Measurements from ENCODE around the gene IFT122. TPM values are rescaled to one million over a fixed set of nuclear protein-coding genes. Genes with fewer than 3 reads are reported as not detected.
"Not testable (repeated sequence)": the region's sequence is repeated elsewhere in the genome, so short reads cannot be mapped to it uniquely, and the experiment has no call there.

Gene IFT122
- total RNA-seq, 1 experiment from 2014 or later: 30.0 TPM

DNA sequence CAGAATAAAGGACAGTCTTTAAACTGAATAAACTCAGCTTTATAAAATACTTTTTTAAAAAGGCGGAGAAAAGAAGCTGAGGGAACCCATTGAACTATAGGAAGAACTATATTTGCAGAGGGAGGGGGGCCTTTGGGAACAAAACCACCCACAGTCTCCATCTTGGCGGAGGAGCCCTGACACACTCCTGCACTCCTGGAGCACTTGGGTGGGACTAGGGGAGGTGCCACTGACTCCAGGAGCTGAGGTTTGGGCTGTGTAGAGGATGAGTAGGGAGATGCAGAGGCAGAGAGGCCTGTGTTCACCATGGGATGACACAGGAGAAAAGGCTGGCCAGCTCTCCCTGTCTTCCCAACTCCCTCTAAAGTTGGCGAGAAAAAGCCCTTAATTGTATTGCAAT lies 35.8 kb downstream of the IFT122 start:
- TF ChIP-seq, protein P1, sequence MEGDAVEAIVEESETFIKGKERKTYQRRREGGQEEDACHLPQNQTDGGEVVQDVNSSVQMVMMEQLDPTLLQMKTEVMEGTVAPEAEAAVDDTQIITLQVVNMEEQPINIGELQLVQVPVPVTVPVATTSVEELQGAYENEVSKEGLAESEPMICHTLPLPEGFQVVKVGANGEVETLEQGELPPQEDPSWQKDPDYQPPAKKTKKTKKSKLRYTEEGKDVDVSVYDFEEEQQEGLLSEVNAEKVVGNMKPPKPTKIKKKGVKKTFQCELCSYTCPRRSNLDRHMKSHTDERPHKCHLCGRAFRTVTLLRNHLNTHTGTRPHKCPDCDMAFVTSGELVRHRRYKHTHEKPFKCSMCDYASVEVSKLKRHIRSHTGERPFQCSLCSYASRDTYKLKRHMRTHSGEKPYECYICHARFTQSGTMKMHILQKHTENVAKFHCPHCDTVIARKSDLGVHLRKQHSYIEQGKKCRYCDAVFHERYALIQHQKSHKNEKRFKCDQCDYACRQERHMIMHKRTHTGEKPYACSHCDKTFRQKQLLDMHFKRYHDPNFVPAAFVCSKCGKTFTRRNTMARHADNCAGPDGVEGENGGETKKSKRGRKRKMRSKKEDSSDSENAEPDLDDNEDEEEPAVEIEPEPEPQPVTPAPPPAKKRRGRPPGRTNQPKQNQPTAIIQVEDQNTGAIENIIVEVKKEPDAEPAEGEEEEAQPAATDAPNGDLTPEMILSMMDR (IDR thresholded peaks at IDR 0.05; ENCODE audit: insufficient read depth in 1 of 2, low read depth in 1 of 2, low read length in 1 of 2, severe bottlenecking in 1 of 2, unreplicated experiment in 1 of 2): no peak
- ChIA-PET POLR2A (no interaction called here), CTCF (no interaction called here)
- no peaks in the 10 kb centered on the region for H3K4me1 Mint-ChIP-seq (ENCODE audit: low read depth, unreplicated experiment)
- H3K27me3 ChIP-seq (replicated peaks; ENCODE audit: control insufficient read depth, insufficient read depth, low read length): no peaks in the 10 kb centered on the region
- no peaks in the 10 kb centered on the region for H3K36me3 ChIP-seq (ENCODE audit: control insufficient read depth, insufficient read depth, low read length)
- intact Hi-C loops (cut with micrococcal nuclease; ENCODE audit: unreplicated experiment): no loop called here
- H3K36me3 Mint-ChIP-seq (ENCODE audit: insufficient read depth, unreplicated experiment): peaks cover 12% of the 10 kb centered on the region
- no peak overlapping the region for H3K4me3 ChIP-seq (ENCODE audit: low read depth, low read length)
- H3K4me3 Mint-ChIP-seq (ENCODE audit: unreplicated experiment): no peak overlapping the region
- H3K27ac Mint-ChIP-seq (ENCODE audit: unreplicated experiment): no peak overlapping the region
- no TSS peak for BruUV-seq (replicated peaks)
- H3K27me3 Mint-ChIP-seq (ENCODE audit: insufficient read depth, unreplicated experiment): no peaks in the 10 kb centered on the region
- DNase-seq: no peak
- no peaks in the 10 kb centered on the region for H3K9me3 Mint-ChIP-seq (ENCODE audit: unreplicated experiment)
- no peaks in the 10 kb centered on the region for H3K4me1 ChIP-seq
- no peaks in the 10 kb centered on the region for H3K9me3 ChIP-seq

DNA sequence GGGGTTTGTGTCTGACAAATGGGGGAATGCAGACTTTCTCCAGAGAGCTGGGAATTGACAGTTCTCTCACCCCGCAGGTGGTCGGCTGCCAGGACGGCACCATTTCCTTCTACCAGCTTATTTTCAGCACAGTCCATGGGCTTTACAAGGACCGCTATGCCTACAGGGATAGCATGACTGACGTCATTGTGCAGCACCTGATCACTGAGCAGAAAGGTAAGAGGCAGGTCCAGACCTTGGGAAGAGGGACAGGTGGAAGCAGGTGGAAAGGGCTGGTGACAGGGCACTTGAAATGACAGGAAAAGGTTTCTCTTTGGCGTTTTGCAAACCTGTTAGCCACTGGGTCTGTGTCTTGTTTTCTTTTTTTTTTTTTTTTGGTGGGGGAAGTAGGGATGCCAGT lies 36.6 kb downstream of the IFT122 start:
- no peaks in the 10 kb centered on the region for H3K27me3 ChIP-seq (replicated peaks; ENCODE audit: control insufficient read depth, insufficient read depth, low read length)
- no peak overlapping the region for H3K27ac Mint-ChIP-seq (ENCODE audit: unreplicated experiment)
- TF ChIP-seq, protein P1 (IDR thresholded peaks at IDR 0.05; ENCODE audit: insufficient read depth in 1 of 2, low read depth in 1 of 2, low read length in 1 of 2, severe bottlenecking in 1 of 2, unreplicated experiment in 1 of 2): no peak
- intact Hi-C loops (cut with micrococcal nuclease; ENCODE audit: unreplicated experiment): no loop called here
- ChIA-PET CTCF (interaction anchor here (0.7 kb wide), 1 partner anchor 326 kb away, joined by 3 read pairs; no protein-coding TSS in a partner anchor), POLR2A (no interaction called here)
- no peak overlapping the region for H3K4me3 Mint-ChIP-seq (ENCODE audit: unreplicated experiment)
- H3K9me3 Mint-ChIP-seq (ENCODE audit: unreplicated experiment): no peaks in the 10 kb centered on the region
- H3K27me3 Mint-ChIP-seq (ENCODE audit: insufficient read depth, unreplicated experiment): no peaks in the 10 kb centered on the region
- H3K9me3 ChIP-seq: no peaks in the 10 kb centered on the region
- no TSS peak for BruUV-seq (replicated peaks)
- H3K36me3 ChIP-seq (ENCODE audit: control insufficient read depth, insufficient read depth, low read length): no peaks in the 10 kb centered on the region
- no peaks in the 10 kb centered on the region for H3K4me1 ChIP-seq
- H3K4me1 Mint-ChIP-seq (ENCODE audit: low read depth, unreplicated experiment): no peaks in the 10 kb centered on the region
- H3K4me3 ChIP-seq (ENCODE audit: low read depth, low read length): no peak overlapping the region
- H3K36me3 Mint-ChIP-seq (ENCODE audit: insufficient read depth, unreplicated experiment): peaks cover 12% of the 10 kb centered on the region
- DNase-seq: no peak

DNA sequence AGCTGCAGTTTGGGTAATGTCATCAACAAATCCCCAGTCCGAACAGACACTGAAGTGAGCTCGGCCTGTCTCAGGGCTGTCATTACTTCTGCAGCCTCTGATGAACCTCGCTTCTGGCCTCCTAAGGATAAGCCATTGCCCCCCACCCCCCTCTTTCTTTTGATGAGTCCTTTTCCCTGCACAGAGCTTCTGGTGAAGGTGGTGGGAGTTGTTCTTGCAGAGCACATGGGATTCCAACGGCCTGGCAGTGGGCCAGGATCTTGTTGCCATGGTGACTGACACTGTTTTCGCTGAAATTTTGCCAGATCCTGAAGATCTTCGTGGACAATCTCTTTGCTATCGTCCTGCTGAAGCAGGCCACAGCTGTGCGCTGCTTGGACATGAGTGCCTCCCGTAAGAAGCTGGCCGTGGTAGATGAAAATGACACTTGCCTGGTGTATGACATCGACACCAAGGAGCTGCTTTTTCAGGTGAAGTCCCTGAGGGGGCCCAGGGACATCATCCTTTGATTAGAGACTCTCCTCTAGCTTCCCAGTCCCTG lies 41.3 kb downstream of the IFT122 start:
- H3K9me3 Mint-ChIP-seq (ENCODE audit: unreplicated experiment); H3K4me3 ChIP-seq (ENCODE audit: low read depth, low read length); intact Hi-C loops (cut with micrococcal nuclease; ENCODE audit: unreplicated experiment); H3K36me3 Mint-ChIP-seq (ENCODE audit: insufficient read depth, unreplicated experiment); H3K27me3 ChIP-seq (replicated peaks; ENCODE audit: control insufficient read depth, insufficient read depth, low read length); H3K4me3 Mint-ChIP-seq (ENCODE audit: unreplicated experiment); H3K36me3 ChIP-seq (ENCODE audit: control insufficient read depth, insufficient read depth, low read length); H3K4me1 Mint-ChIP-seq (ENCODE audit: low read depth, unreplicated experiment); H3K9me3 ChIP-seq; H3K27me3 Mint-ChIP-seq (ENCODE audit: insufficient read depth, unreplicated experiment); H3K27ac Mint-ChIP-seq (ENCODE audit: unreplicated experiment); DNase-seq; POLR2A ChIA-PET; BruUV-seq (replicated peaks); H3K4me1 ChIP-seq: not testable (repeated sequence)
- CTCF ChIA-PET: interaction anchor here (0.9 to 1.7 kb wide), 2 partner anchors 8 to 98 kb away, joined by 3 to 11 read pairs; no protein-coding TSS in a partner anchor
